HG02759 (cell line): ENCODE data around the gene CAMKMT.
"Not testable (repeated sequence)": the region's sequence is repeated elsewhere in the genome, so short reads cannot be mapped to it uniquely, and the experiment has no call there.

Experiments
- ATAC-seq: cut with Tn5 transposase; IDR thresholded peaks from one replicate; pipeline ENCODE4 v1.9.1; 2021; ENCODE audit warnings: mild to moderate bottlenecking, moderate library complexity; ENCODE audit not compliant: unreplicated experiment

CAMKMT gene

GRCh38 chr2:44495544-44495943, 133.8 kb downstream of the CAMKMT start:
- ATAC-seq, result no peak

GRCh38 chr2:44496130-44496529, 134.4 kb downstream of the CAMKMT start:
- no peak for ATAC-seq

GRCh38 chr2:44498551-44498950, 136.8 kb downstream of the CAMKMT start:
- no peak for ATAC-seq

GRCh38 chr2:44505664-44506063, 143.9 kb downstream of the CAMKMT start:
- ATAC-seq, result not testable (repeated sequence)

GRCh38 chr2:44510246-44510645, 148.5 kb downstream of the CAMKMT start:
- no peak for ATAC-seq

- ATAC-seq, result no peak
Observed at GRCh38 chr2:44515416-44515815, 153.7 kb downstream of the CAMKMT start.

GRCh38 chr2:44519026-44519425, 157.3 kb downstream of the CAMKMT start:
- ATAC-seq, result no peak

GRCh38 chr2:44522846-44523245, 161.1 kb downstream of the CAMKMT start:
- no peak for ATAC-seq

- ATAC-seq, result no peak
Observed at GRCh38 chr2:44524347-44524926, 162.7 kb downstream of the CAMKMT start.

GRCh38 chr2:44526352-44526751, 164.6 kb downstream of the CAMKMT start:
- no peak for ATAC-seq

GRCh38 chr2:44528595-44528994, 166.8 kb downstream of the CAMKMT start:
- no peak for ATAC-seq

GRCh38 chr2:44529448-44529847, 167.7 kb downstream of the CAMKMT start:
- ATAC-seq, result no peak

GRCh38 chr2:44531289-44531688, 169.5 kb downstream of the CAMKMT start:
- no peak for ATAC-seq

GRCh38 chr2:44532031-44532430, 170.3 kb downstream of the CAMKMT start:
- ATAC-seq, result no peak

- no peak for ATAC-seq
Observed at GRCh38 chr2:44533508-44533907, 171.8 kb downstream of the CAMKMT start.

GRCh38 chr2:44535376-44535775, 173.6 kb downstream of the CAMKMT start:
- ATAC-seq, result no peak

- ATAC-seq, result no peak
Observed at GRCh38 chr2:44537264-44537663, 175.5 kb downstream of the CAMKMT start.

- ATAC-seq, result no peak
Observed at GRCh38 chr2:44542520-44542919, 180.8 kb downstream of the CAMKMT start.

GRCh38 chr2:44543773-44544725, 182.3 kb downstream of the CAMKMT start:
- no peak for ATAC-seq

GRCh38 chr2:44545005-44545404, 183.3 kb downstream of the CAMKMT start:
- no peak for ATAC-seq

- ATAC-seq, result no peak
Observed at GRCh38 chr2:44546459-44547127, 184.8 kb downstream of the CAMKMT start.

- ATAC-seq, result no peak
Observed at GRCh38 chr2:44547718-44548117, 186.0 kb downstream of the CAMKMT start.
